Activated naive CD4-positive, alpha-beta T cell treated with anti-CD3 and anti-CD28 coated beads for 36 hours (primary cell): ENCODE data around the gene SNCAIP. TPM values are rescaled to one million over a fixed set of nuclear protein-coding genes. Genes with fewer than 3 reads are reported as not detected.

Source experiments
- CTCF ChIA-PET: fragments of 350-600 bp; sonication (Branson Sonifier 250); formaldehyde crosslinking; loops from one replicate; lab custom pipeline; 2021; ENCODE audit warnings: antibody characterized with exemption; lab: Charles Lee
- DNase-seq: peaks from one replicate; pipeline ENCODE4 v3.0.0-alpha.2; 2020
- H3K27ac Mint-ChIP-seq: one replicate; pipeline ENCODE4 v1.8.0; 2021; ENCODE audit warnings: mild to moderate bottlenecking, mixed read lengths
- H3K27me3 Mint-ChIP-seq: one replicate; pipeline ENCODE4 v1.8.0; 2021; ENCODE audit warnings: low read depth, mixed read lengths
- H3K36me3 Mint-ChIP-seq: one replicate; pipeline ENCODE4 v1.8.0; 2021; ENCODE audit warnings: low read depth, mixed read lengths
- H3K4me1 Mint-ChIP-seq: one replicate; pipeline ENCODE4 v1.8.0; 2021; ENCODE audit warnings: low read depth, mixed read lengths
- H3K4me3 Mint-ChIP-seq: one replicate; pipeline ENCODE4 v1.8.0; 2021; ENCODE audit warnings: mild to moderate bottlenecking, moderate library complexity, mixed read lengths
- H3K9me3 Mint-ChIP-seq: one replicate; pipeline ENCODE4 v1.8.0; 2021; ENCODE audit warnings: mixed read lengths
- intact Hi-C: fragments of 100-400 bp; cut with micrococcal nuclease; formaldehyde crosslinking; loops from one replicate; pipeline ENCODE4 v1.15.1; 2023
- total RNA-seq, 2 experiments: library from RNA; stranded (reverse); gene quantifications; one replicate each; pipeline ENCODE4 v1.2.3, GENCODE V29; 2021

Gene SNCAIP
- total RNA-seq, 2 experiments from 2014 or later, result not detected

- Mint-ChIP-seq H3K9me3 (no peaks in the 10 kb centered on the region), H3K4me3 (no peak overlapping the region), H3K27ac (no peak overlapping the region), H3K36me3 (no peaks in the 10 kb centered on the region), H3K4me1 (no peaks in the 10 kb centered on the region), H3K27me3 (peaks cover 2% of the 10 kb centered on the region)
- no peak for DNase-seq
- intact Hi-C loops, result no loop called here
- CTCF ChIA-PET, result no interaction called here
These were observed 14.3 kb upstream of the SNCAIP start for GRCh38 chr5:122297587-122298298.

DNA sequence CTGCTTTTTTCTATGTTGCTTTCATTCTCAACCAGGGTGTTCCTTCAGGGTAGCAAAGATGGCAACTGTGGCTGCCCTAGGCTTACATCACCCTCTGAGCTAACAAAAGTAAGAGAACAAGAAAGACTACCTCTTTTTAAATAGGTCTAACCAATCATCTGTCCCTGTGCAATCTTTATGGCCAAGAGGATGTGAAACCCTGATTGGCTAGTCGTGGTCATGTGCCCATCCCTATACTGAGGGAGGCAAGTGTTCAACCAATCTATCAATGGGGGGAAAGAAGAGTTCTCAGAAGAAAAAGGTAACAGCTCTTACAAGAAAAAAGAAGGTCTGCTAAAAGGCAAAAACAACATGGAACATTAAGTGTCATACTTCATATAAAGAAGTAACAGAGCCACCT, 11.7 kb upstream of the SNCAIP start:
- no peak overlapping the region for H3K27ac Mint-ChIP-seq
- no peak overlapping the region for H3K4me3 Mint-ChIP-seq
- no peaks in the 10 kb centered on the region for H3K36me3 Mint-ChIP-seq
- no peaks in the 10 kb centered on the region for H3K4me1 Mint-ChIP-seq
- H3K27me3 Mint-ChIP-seq, result peaks cover 2% of the 10 kb centered on the region
- CTCF ChIA-PET, result no interaction called here
- DNase-seq, result no peak
- intact Hi-C loops, result no loop called here
- H3K9me3 Mint-ChIP-seq, result no peaks in the 10 kb centered on the region

GRCh38 chr5:122301016-122301415, 11.0 kb upstream of the SNCAIP start:
- intact Hi-C loops, result no loop called here
- H3K36me3 Mint-ChIP-seq, result no peaks in the 10 kb centered on the region
- H3K27me3 Mint-ChIP-seq, result peaks cover 5% of the 10 kb centered on the region
- no peak overlapping the region for H3K27ac Mint-ChIP-seq
- H3K4me1 Mint-ChIP-seq, result no peaks in the 10 kb centered on the region
- no peak overlapping the region for H3K4me3 Mint-ChIP-seq
- no peaks in the 10 kb centered on the region for H3K9me3 Mint-ChIP-seq
- DNase-seq, result no peak
- CTCF ChIA-PET, result interaction anchor here (0.6 kb wide), 1 partner anchor 96 kb away, joined by 3 read pairs; no protein-coding TSS in a partner anchor

DNA sequence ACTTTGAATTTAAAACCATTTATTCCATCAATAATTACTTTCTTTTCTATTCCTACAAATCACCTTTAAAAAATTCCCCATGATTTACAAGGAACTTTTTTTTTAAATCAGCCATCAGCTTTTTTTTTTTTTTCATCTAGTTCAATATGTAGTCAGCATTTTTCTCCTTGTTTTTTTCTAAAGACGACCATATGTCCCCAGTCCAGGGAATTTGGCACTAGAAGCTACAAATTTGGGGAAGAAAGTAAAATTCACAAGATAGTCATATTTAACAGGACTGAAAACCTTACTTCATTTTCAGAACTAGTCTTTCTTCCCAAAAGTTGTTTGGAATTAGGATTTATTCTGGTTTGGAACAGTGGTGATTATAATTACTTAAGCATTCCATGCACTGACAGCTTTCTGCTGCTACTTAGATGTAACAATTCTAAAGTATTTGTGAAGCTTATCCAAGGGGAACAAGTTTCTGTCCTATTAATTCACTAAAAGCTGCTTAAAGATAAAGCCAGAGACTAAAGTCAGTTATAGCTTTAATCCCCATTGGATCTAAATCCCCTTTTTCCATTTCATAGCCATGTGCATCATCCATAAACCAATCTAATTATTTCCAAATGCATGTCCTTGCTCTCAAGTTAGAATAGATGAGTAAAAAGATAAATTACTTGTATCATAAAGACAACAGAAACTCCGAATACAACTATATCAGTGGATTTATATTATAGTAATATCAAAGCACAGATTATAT, 7.4 kb upstream of the SNCAIP start:
- no peaks in the 10 kb centered on the region for H3K9me3 Mint-ChIP-seq
- H3K4me3 Mint-ChIP-seq, result no peak overlapping the region
- H3K36me3 Mint-ChIP-seq, result no peaks in the 10 kb centered on the region
- no peak for DNase-seq
- H3K4me1 Mint-ChIP-seq, result no peaks in the 10 kb centered on the region
- H3K27ac Mint-ChIP-seq, result no peak overlapping the region
- CTCF ChIA-PET, result interaction anchor here (0.5 kb wide), 1 partner anchor 22 kb away, joined by 3 read pairs; no protein-coding TSS in a partner anchor
- H3K27me3 Mint-ChIP-seq, result peaks cover 14% of the 10 kb centered on the region
- intact Hi-C loops, result no loop called here

- Mint-ChIP-seq H3K27me3 (peaks cover 30% of the 10 kb centered on the region), H3K4me1 (no peaks in the 10 kb centered on the region), H3K4me3 (no peak overlapping the region), H3K36me3 (no peaks in the 10 kb centered on the region), H3K27ac (no peak overlapping the region), H3K9me3 (no peaks in the 10 kb centered on the region)
- no peak for DNase-seq
- intact Hi-C loops, result no loop called here
- CTCF ChIA-PET, result no interaction called here
These were observed 5.6 kb upstream of the SNCAIP start for GRCh38 chr5:122306461-122306860.

GRCh38 chr5:122310889-122311288, 1.1 kb upstream of the SNCAIP start:
- Mint-ChIP-seq H3K36me3 (no peaks in the 10 kb centered on the region), H3K4me1 (peaks cover 7% of the 10 kb centered on the region), H3K9me3 (no peaks in the 10 kb centered on the region), H3K27me3 (peaks cover 47% of the 10 kb centered on the region), H3K27ac (no peak overlapping the region), H3K4me3 (no peak overlapping the region)
- no peak for DNase-seq
- intact Hi-C loops, result no loop called here
- CTCF ChIA-PET, result no interaction called here

GRCh38 chr5:122311497-122311960, 508 bp upstream of the SNCAIP start:
- H3K27ac Mint-ChIP-seq, result no peak overlapping the region
- no peak overlapping the region for H3K4me3 Mint-ChIP-seq
- intact Hi-C loops, result no loop called here
- CTCF ChIA-PET, result no interaction called here
- DNase-seq, result no peak
- no peaks in the 10 kb centered on the region for H3K9me3 Mint-ChIP-seq
- H3K27me3 Mint-ChIP-seq, result peaks cover 49% of the 10 kb centered on the region
- H3K4me1 Mint-ChIP-seq, result peaks cover 7% of the 10 kb centered on the region
- no peaks in the 10 kb centered on the region for H3K36me3 Mint-ChIP-seq

GRCh38 chr5:122312591-122313406, 762 bp downstream of the SNCAIP start:
- DNase-seq, result no peak
- H3K9me3 Mint-ChIP-seq, result no peaks in the 10 kb centered on the region
- intact Hi-C loops, result no loop called here
- no peak overlapping the region for H3K27ac Mint-ChIP-seq
- no peaks in the 10 kb centered on the region for H3K36me3 Mint-ChIP-seq
- no peak overlapping the region for H3K4me3 Mint-ChIP-seq
- CTCF ChIA-PET, result no interaction called here
- H3K4me1 Mint-ChIP-seq, result peaks cover 7% of the 10 kb centered on the region
- peaks cover 55% of the 10 kb centered on the region for H3K27me3 Mint-ChIP-seq

- intact Hi-C loops, result no loop called here
- CTCF ChIA-PET, result no interaction called here
- Mint-ChIP-seq H3K4me1 (peaks cover 7% of the 10 kb centered on the region), H3K36me3 (no peaks in the 10 kb centered on the region), H3K4me3 (no peak overlapping the region), H3K9me3 (no peaks in the 10 kb centered on the region), H3K27me3 (peaks cover 55% of the 10 kb centered on the region), H3K27ac (no peak overlapping the region)
- DNase-seq, result no peak
These were observed 2.0 kb downstream of the SNCAIP start for GRCh38 chr5:122314036-122314435.

- intact Hi-C loops, result no loop called here
- DNase-seq, result no peak
- CTCF ChIA-PET, result no interaction called here
- no peak overlapping the region for H3K27ac Mint-ChIP-seq
- H3K27me3 Mint-ChIP-seq, result peaks cover 43% of the 10 kb centered on the region
- H3K36me3 Mint-ChIP-seq, result no peaks in the 10 kb centered on the region
- no peaks in the 10 kb centered on the region for H3K9me3 Mint-ChIP-seq
- H3K4me1 Mint-ChIP-seq, result peaks cover 7% of the 10 kb centered on the region
- no peak overlapping the region for H3K4me3 Mint-ChIP-seq
These were observed 3.5 kb downstream of the SNCAIP start for GRCh38 chr5:122315521-122315920.

GRCh38 chr5:122316656-122317055, 4.6 kb downstream of the SNCAIP start:
- Mint-ChIP-seq H3K27ac (no peak overlapping the region), H3K4me1 (peaks cover 7% of the 10 kb centered on the region), H3K36me3 (no peaks in the 10 kb centered on the region), H3K27me3 (peaks cover 34% of the 10 kb centered on the region), H3K9me3 (no peaks in the 10 kb centered on the region), H3K4me3 (no peak overlapping the region)
- CTCF ChIA-PET, result no interaction called here
- intact Hi-C loops, result no loop called here
- DNase-seq, result no peak

DNA sequence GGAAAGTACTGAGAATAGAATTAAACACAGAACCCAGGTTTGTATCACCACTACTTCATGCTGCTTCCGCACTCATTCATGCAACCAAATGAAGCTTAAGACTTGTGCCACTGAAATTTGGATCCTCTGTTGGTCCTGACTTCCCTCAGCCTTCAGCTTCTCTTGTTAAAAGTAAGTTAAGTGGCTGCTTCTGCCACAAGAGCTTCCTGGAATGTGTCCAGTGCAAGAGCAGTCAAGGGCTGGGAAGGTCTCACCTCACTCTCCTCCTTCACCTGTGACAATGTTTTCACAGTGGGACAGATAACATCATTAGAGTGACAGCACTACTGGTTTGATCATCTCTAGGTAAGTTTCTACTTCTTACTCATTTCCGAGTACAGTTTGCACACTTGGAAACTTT, 7.9 kb downstream of the SNCAIP start:
- no peak for DNase-seq
- H3K4me1 Mint-ChIP-seq, result no peaks in the 10 kb centered on the region
- no peak overlapping the region for H3K27ac Mint-ChIP-seq
- no peak overlapping the region for H3K4me3 Mint-ChIP-seq
- intact Hi-C loops, result no loop called here
- CTCF ChIA-PET, result interaction anchor here (0.6 kb wide), 1 partner anchor 514 kb away, joined by 3 read pairs; no protein-coding TSS in a partner anchor
- peaks cover 21% of the 10 kb centered on the region for H3K27me3 Mint-ChIP-seq
- no peaks in the 10 kb centered on the region for H3K9me3 Mint-ChIP-seq
- no peaks in the 10 kb centered on the region for H3K36me3 Mint-ChIP-seq
